Tibial nerve (tissue), 4 donors: Measurements from ENCODE around the gene TNS3. TPM values are rescaled to one million over a fixed set of nuclear protein-coding genes. Genes with fewer than 3 reads are reported as not detected.

Source experiments
- DNase-seq, 2 donors: peaks; one replicate each; pipeline ENCODE4 v3.0.0-alpha.2; 2019; ENCODE audit warnings: low spot score in 2 of 2
- H3K27ac ChIP-seq, 4 donors: fragments of 200-600 bp; sonication (generic) in 3 of 4; one replicate each; pipeline ENCODE4 v1.5.1; 2017 to 2019; ENCODE audit warnings: mild to moderate bottlenecking in 1 of 4
- H3K27me3 ChIP-seq, 2 donors: fragments of 200-600 bp; sonication (generic) in 1 of 2; one replicate each; pipeline versions ENCODE4 v1.5.1 to v1.6.0; 2017 to 2019
- H3K36me3 ChIP-seq, 3 donors: fragments of 200-600 bp; sonication (generic); one replicate each; pipeline ENCODE4 v1.5.1; 2018 to 2019
- H3K4me1 ChIP-seq, 4 donors: fragments of 200-600 bp; sonication (generic) in 3 of 4; one replicate each; pipeline ENCODE4 v1.5.1; 2017 to 2019
- H3K4me3 ChIP-seq, 4 donors: fragments of 200-600 bp; sonication (generic) in 3 of 4; one replicate each; pipeline ENCODE4 v1.5.1; 2017 to 2019; ENCODE audit warnings: mild to moderate bottlenecking in 1 of 4, moderate library complexity in 1 of 4
- H3K9me3 ChIP-seq, 4 donors: fragments of 200-600 bp; sonication (generic) in 3 of 4; one replicate each; pipeline ENCODE4 v1.5.1; 2017 to 2019
- EP300 ChIP-seq, 2 donors: sonication (generic); formaldehyde crosslinking; IDR thresholded peaks; one replicate each; pipeline ENCODE4 v1.6.1; 2017; ENCODE audit warnings: antibody characterized with exemption in 2 of 2, mild to moderate bottlenecking in 1 of 2
- POLR2A ChIP-seq, 2 donors: fragments of 450-650 bp; IDR thresholded peaks; one replicate each; pipeline ENCODE4 v1.6.1; 2017; ENCODE audit warnings: antibody characterized with exemption in 2 of 2, mild to moderate bottlenecking in 2 of 2, moderate library complexity in 2 of 2
- WGBS, 2 donors: methylation state at CpG; one replicate each; pipeline ENCODE4 v1.1.5; 2018; 5-methylcytosine and 5-hydroxymethylcytosine counted together
- total RNA-seq, 4 donors: library from RNA; depleted of rRNA; stranded (reverse); fragments of >200 nt; gene quantifications; one replicate each; pipeline ENCODE4 v1.1.0, GENCODE V29; 2016
- TF ChIP-seq, protein P1 (sequence below), 5 experiments: fragments of 200-600 bp in 3 of 5; fragments of 450-650 bp in 2 of 5; sonication (generic) in 3 of 5; IDR thresholded peaks; one replicate each; pipeline ENCODE4 v1.5.1; 2016 to 2019; ENCODE audit warnings: antibody characterized with exemption in 5 of 5, mild to moderate bottlenecking in 3 of 5, moderate library complexity in 2 of 5

TNS3 gene
- total RNA-seq, 4 donors from 2014 or later, result 118 to 142 (median 133) TPM

DNA sequence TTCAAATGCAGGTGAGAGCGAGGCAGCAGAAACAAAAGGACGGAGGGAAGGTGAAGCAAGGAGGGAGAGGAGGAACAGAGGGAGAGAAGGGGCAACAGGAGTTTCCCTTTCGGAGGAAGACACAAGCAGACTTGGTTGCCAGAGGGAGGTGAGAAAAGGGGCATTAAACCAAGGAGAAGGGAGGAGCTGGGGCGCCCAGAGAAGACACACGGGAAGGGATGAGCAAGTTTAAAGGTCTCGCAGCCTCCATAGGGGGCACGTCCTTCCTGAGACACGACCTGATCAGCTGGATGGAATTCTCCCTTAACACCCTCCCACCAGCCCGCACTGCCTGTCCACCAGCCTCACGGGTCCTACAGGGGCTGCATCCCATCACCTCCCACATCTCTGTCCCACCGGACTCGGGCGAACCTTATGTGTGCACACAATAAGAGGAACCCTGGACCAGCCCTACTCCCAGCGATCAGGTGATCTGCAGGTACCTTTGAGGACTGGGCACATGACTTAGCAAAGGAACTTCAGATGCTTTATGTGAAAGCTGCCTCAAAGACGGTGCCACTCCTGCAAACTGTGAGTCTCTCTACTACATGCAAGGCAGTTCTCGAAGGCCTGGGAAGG is 251.2 kb downstream of the TNS3 start:
- Histone ChIP-seq H3K9me3 (no peaks in the 10 kb centered on the region), H3K4me1 (peaks cover 6 to 95% (median 63%) of the 10 kb centered on the region in 4 donors), H3K36me3 (peaks cover 0 to 4% (median 0%) of the 10 kb centered on the region in 3 donors), H3K27me3 (no peaks in the 10 kb centered on the region), H3K27ac (peak overlapping the region; percentile 81 to 96 (median 90)), H3K4me3 (no peak overlapping the region)
- TF ChIP-seq POLR2A (IDR thresholded peaks at IDR 0.05) (no peak), EP300 (IDR thresholded peaks at IDR 0.05) (no peak)
- TF ChIP-seq, protein P1, sequence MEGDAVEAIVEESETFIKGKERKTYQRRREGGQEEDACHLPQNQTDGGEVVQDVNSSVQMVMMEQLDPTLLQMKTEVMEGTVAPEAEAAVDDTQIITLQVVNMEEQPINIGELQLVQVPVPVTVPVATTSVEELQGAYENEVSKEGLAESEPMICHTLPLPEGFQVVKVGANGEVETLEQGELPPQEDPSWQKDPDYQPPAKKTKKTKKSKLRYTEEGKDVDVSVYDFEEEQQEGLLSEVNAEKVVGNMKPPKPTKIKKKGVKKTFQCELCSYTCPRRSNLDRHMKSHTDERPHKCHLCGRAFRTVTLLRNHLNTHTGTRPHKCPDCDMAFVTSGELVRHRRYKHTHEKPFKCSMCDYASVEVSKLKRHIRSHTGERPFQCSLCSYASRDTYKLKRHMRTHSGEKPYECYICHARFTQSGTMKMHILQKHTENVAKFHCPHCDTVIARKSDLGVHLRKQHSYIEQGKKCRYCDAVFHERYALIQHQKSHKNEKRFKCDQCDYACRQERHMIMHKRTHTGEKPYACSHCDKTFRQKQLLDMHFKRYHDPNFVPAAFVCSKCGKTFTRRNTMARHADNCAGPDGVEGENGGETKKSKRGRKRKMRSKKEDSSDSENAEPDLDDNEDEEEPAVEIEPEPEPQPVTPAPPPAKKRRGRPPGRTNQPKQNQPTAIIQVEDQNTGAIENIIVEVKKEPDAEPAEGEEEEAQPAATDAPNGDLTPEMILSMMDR (IDR thresholded peaks at IDR 0.05), result no peak
- 78 to 82% methylated on average over 12 to 16 of the region's 16 CpGs for WGBS, 2 donors
- no peak for DNase-seq

DNA sequence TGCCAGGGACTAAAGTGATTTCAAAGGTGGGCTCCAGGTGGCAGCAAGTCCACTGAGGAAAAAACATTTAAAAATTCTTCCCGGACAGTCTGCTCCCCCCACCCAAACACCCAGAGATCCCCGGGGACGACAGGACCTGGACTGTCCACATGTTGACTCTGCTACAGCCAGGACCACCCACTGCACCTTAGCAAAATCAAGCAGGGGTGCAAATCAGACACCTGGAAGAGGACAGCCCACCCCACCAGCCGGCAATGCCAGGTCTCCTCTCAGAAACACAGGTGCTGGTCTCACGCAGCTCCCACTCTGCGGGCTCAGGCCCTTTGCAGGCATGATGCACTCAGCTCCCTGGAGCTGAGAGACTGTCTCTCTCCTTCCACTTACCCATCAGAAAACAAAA is 251.9 kb downstream of the TNS3 start:
- no peak for DNase-seq
- WGBS, 2 donors, result 54 to 56% methylated on average over 6 of the region's 6 CpGs
- no peak for TF ChIP-seq POLR2A (IDR thresholded peaks at IDR 0.05)
- TF ChIP-seq, protein P1 (IDR thresholded peaks at IDR 0.05), result no peak
- no peak for TF ChIP-seq EP300 (IDR thresholded peaks at IDR 0.05)
- no peaks in the 10 kb centered on the region for H3K9me3 ChIP-seq
- peaks cover 6 to 95% (median 63%) of the 10 kb centered on the region in 4 donors for H3K4me1 ChIP-seq
- H3K36me3 ChIP-seq, result no peaks in the 10 kb centered on the region
- H3K27me3 ChIP-seq, result no peaks in the 10 kb centered on the region
- H3K4me3 ChIP-seq, result no peak overlapping the region
- peak overlapping the region; percentile 81 to 96 (median 90) for H3K27ac ChIP-seq

DNA sequence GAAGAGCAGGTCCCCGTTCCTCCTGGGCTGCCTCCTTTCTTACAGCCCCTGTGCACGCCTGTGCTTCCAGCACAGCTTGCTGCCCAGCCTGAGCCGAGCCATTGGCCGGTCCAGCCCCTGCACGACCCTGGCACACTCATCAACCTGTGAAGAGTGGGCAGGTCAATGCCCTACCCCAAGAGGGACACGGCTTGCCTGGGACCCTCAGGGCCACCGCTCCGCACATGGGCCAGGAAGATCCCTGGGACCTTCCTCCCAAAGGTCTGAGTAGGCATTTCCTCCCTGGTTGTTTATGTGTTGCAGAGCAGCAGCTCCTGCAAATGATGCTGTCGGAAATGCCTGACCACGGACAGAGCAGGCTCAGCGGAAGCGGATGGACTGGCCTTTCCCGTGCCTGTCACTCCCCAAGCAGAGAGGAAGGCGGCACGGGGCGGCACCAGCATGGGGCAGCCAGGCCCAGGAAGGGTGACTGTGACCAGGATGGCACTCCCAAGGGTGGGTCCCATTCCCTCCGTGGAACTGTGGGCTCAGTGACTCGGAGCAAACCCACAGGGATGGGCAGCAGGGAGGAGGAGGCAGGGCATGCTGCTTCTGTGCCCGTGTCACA is 252.5 kb downstream of the TNS3 start:
- Histone ChIP-seq H3K27me3 (no peaks in the 10 kb centered on the region), H3K36me3 (no peaks in the 10 kb centered on the region), H3K9me3 (no peaks in the 10 kb centered on the region), H3K27ac (peak overlapping the region; percentile 81 to 96 (median 90)), H3K4me1 (peaks cover 6 to 96% (median 63%) of the 10 kb centered on the region in 4 donors), H3K4me3 (no peak overlapping the region)
- no peak for TF ChIP-seq POLR2A (IDR thresholded peaks at IDR 0.05)
- TF ChIP-seq EP300 (IDR thresholded peaks at IDR 0.05), result peak in 1 of 2 donors; percentile 7
- TF ChIP-seq, protein P1 (IDR thresholded peaks at IDR 0.05), result no peak
- WGBS, 2 donors, result 54 to 69% methylated on average over 17 to 19 of the region's 19 CpGs
- no peak for DNase-seq

DNA sequence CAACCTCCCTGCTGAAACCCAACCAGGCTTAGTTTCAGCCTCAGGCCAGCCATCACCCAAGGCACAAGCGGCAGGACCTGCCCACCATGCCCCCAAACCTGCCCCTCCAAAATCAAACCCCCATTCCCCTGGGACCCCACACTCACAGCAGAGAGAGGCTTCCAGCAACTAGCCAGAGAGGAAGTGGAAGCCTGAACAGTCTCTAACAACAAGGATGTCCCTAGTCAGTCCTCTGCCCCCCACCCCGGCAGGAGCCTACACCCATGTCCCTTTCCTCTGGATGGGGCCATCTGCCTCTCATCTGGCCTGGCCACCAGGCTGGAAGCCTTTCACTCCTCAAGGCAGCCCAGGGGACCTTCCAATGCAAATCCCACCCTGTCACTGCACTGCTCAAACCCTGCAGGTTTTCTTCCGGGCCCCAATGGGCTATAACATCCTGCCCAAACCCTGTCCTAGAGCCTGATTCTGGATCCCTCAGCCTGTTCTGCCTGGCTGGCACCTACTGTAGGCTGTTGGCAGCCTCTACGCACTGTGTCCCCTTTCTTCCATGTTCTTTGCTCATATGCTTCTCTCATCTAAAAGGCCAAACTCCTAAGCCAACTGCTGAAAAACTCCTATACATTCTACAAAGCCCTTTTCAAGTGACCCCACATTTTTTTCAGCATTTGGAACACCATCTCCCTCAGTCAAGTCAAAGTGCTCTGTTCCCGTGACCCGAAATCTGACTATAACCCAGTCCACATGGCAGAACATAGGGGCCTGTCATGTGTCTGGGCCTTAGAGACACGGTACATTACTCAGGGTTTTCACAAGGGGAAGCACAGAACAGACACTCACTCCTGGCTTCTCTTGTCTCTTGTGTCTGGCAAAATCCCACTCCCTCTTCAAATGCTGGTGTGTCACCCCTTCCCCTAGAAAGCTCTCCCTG is 253.3 kb downstream of the TNS3 start:
- H3K27ac ChIP-seq, result peak overlapping the region; percentile 81 to 96 (median 90)
- H3K36me3 ChIP-seq, result no peaks in the 10 kb centered on the region
- peak overlapping the region in 2 of 4 donors; percentile 37 to 52 for H3K4me3 ChIP-seq
- DNase-seq, result no peak
- no peaks in the 10 kb centered on the region for H3K27me3 ChIP-seq
- TF ChIP-seq POLR2A (IDR thresholded peaks at IDR 0.05) (no peak), EP300 (IDR thresholded peaks at IDR 0.05) (no peak)
- TF ChIP-seq, protein P1 (IDR thresholded peaks at IDR 0.05), result no peak
- WGBS, 2 donors, result 50 to 60% methylated on average over 7 of the region's 7 CpGs
- H3K4me1 ChIP-seq, result peaks cover 6 to 96% (median 57%) of the 10 kb centered on the region in 4 donors
- no peaks in the 10 kb centered on the region for H3K9me3 ChIP-seq
